Measurements from ENCODE around the gene CRY2. TPM values are rescaled to one million over a fixed set of nuclear protein-coding genes. Genes with fewer than 3 reads are reported as not detected.

The CRY2 gene
- total and polyA plus RNA-seq, 10 of the 15 experiments (the other 5 are each of a cell fraction or from before 2014, with no cell fraction given), result 1.2 to 14.7 (median 8.1) TPM

DNA sequence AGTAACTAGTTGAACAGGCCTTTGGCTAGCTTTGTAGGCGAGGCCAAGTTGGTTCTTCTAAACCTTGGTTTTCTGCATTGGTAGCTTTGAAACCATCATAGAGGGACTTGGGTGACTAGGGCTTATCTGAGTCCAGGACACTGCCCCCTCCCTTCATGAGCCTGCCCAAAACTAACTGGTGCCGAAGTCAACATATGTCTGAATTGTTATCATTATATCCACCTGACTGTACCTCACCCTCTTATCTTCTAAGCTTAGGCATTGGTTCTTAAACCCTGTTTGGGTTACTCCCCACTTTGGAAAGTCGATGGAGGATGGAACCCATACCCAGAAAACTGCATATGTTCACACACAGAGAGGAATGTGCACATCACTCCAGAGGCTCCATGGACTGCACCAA lies 30.6 kb downstream of the CRY2 start:
- Histone ChIP-seq H3K4me1 (ENCODE audit: control insufficient read depth, insufficient read depth, low read length) (no peaks in the 10 kb centered on the region), H3K4me3 (no peak overlapping the region), H4K20me1 (ENCODE audit: control insufficient read depth, insufficient read depth) (no peaks in the 10 kb centered on the region), H3K4me2 (ENCODE audit: control insufficient read depth, insufficient read depth) (no peak overlapping the region), H3K27ac (ENCODE audit: control insufficient read depth, insufficient read depth) (no peak overlapping the region), H3K27me3 (replicated peaks in 1 of 2; ENCODE audit: control insufficient read depth in 2 of 2, insufficient read depth in 2 of 2, low read length in 1 of 2) (no peaks in the 10 kb centered on the region), H3K36me3 (ENCODE audit: control insufficient read depth in 2 of 2, insufficient read depth in 2 of 2, low read length in 1 of 2) (peaks cover 0 to 10% of the 10 kb centered on the region in 2 experiments), H3K9me3 (replicated peaks; ENCODE audit: control insufficient read depth, insufficient read depth, low read length) (no peaks in the 10 kb centered on the region), H3K9ac (ENCODE audit: control insufficient read depth, insufficient read depth, low read length) (no peak overlapping the region), H3K79me2 (ENCODE audit: control insufficient read depth, insufficient read depth, low read length) (no peaks in the 10 kb centered on the region), H2AFZ (ENCODE audit: control insufficient read depth, low read depth, low read length) (no peak overlapping the region)
- CTCF ChIA-PET, result interaction anchor here (0.9 kb wide), 1 partner anchor 87 kb away, joined by 3 read pairs; no protein-coding TSS in a partner anchor
- FAIRE-seq, result no peak
- WGBS (ENCODE audit: insufficient coverage, insufficient replicate concordance, low lambda C conversion rate, missing lambda C conversion rate), result 75% methylated on average over 3 of the region's 3 CpGs
- no TSS peak for BruUV-seq (replicated peaks)
- SMC1A ChIA-PET (ENCODE audit: uncharacterized antibody, unreplicated experiment), result interaction anchor here (1.1 kb wide), 1 partner anchor 22 kb away, joined by 4 read pairs; no protein-coding TSS in a partner anchor
- no peak for ATAC-seq
- TF ChIP-seq NFXL1 (IDR thresholded peaks at IDR 0.05; ENCODE audit: borderline replicate concordance) (no peak), RB1 (IDR thresholded peaks at IDR 0.05; ENCODE audit: borderline replicate concordance) (no peak), CHD4 (IDR thresholded peaks at IDR 0.05) (no peak), TCF7 (IDR thresholded peaks at IDR 0.05; ENCODE audit: borderline replicate concordance) (no peak)
- TF ChIP-seq, protein P1, sequence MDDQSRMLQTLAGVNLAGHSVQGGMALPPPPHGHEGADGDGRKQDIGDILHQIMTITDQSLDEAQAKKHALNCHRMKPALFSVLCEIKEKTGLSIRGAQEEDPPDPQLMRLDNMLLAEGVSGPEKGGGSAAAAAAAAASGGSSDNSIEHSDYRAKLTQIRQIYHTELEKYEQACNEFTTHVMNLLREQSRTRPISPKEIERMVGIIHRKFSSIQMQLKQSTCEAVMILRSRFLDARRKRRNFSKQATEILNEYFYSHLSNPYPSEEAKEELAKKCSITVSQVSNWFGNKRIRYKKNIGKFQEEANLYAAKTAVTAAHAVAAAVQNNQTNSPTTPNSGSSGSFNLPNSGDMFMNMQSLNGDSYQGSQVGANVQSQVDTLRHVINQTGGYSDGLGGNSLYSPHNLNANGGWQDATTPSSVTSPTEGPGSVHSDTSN (IDR thresholded peaks at IDR 0.05; ENCODE audit: insufficient replicate concordance, low read depth, low read length), result no peak
- TF ChIP-seq, protein P2, sequence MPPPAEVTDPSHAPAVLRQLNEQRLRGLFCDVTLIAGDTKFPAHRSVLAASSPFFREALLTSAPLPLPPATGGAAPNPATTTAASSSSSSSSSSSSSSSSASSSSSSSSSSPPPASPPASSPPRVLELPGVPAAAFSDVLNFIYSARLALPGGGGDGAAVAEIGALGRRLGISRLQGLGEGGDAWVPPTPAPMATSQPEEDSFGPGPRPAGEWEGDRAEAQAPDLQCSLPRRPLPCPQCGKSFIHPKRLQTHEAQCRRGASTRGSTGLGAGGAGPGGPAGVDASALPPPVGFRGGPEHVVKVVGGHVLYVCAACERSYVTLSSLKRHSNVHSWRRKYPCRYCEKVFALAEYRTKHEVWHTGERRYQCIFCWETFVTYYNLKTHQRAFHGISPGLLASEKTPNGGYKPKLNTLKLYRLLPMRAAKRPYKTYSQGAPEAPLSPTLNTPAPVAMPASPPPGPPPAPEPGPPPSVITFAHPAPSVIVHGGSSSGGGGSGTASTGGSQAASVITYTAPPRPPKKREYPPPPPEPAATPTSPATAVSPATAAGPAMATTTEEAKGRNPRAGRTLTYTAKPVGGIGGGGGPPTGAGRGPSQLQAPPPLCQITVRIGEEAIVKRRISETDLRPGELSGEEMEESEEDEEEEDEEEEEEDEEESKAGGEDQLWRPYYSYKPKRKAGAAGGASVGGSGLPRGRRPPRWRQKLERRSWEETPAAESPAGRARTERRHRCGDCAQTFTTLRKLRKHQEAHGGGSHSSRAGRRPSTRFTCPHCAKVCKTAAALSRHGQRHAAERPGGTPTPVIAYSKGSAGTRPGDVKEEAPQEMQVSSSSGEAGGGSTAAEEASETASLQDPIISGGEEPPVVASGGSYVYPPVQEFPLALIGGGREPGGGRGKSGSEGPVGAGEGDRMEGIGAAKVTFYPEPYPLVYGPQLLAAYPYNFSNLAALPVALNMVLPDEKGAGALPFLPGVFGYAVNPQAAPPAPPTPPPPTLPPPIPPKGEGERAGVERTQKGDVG (CRISPR knock-in tag; IDR thresholded peaks at IDR 0.05), result no peak
- TF ChIP-seq, protein P3, sequence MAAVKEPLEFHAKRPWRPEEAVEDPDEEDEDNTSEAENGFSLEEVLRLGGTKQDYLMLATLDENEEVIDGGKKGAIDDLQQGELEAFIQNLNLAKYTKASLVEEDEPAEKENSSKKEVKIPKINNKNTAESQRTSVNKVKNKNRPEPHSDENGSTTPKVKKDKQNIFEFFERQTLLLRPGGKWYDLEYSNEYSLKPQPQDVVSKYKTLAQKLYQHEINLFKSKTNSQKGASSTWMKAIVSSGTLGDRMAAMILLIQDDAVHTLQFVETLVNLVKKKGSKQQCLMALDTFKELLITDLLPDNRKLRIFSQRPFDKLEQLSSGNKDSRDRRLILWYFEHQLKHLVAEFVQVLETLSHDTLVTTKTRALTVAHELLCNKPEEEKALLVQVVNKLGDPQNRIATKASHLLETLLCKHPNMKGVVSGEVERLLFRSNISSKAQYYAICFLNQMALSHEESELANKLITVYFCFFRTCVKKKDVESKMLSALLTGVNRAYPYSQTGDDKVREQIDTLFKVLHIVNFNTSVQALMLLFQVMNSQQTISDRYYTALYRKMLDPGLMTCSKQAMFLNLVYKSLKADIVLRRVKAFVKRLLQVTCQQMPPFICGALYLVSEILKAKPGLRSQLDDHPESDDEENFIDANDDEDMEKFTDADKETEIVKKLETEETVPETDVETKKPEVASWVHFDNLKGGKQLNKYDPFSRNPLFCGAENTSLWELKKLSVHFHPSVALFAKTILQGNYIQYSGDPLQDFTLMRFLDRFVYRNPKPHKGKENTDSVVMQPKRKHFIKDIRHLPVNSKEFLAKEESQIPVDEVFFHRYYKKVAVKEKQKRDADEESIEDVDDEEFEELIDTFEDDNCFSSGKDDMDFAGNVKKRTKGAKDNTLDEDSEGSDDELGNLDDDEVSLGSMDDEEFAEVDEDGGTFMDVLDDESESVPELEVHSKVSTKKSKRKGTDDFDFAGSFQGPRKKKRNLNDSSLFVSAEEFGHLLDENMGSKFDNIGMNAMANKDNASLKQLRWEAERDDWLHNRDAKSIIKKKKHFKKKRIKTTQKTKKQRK (IDR thresholded peaks at IDR 0.05; ENCODE audit: low read depth, low read length), result no peak
- POLR2A ChIA-PET, result no interaction called here
- no peak for DNase-seq (ENCODE audit: low read depth, low spot score)
- in situ Hi-C loops (cut with MboI), result no loop called here
- RAD21 ChIA-PET (ENCODE audit: unreplicated experiment), result no interaction called here
- intact Hi-C loops (cut with micrococcal nuclease; ENCODE audit: unreplicated experiment), result no loop called here

Measured in GM12878 (cell line).